ENCODE measurements around the gene GRHL1. TPM values are rescaled to one million over a fixed set of nuclear protein-coding genes. Genes with fewer than 3 reads are reported as not detected.
A peak's percentile ranks its signal among the peaks of the same experiment; 100 is the strongest.

GRHL1 gene
- total and polyA plus RNA-seq, 3 donors from 2014 or later, result 4.6 to 8.3 (median 8.0) TPM

DNA sequence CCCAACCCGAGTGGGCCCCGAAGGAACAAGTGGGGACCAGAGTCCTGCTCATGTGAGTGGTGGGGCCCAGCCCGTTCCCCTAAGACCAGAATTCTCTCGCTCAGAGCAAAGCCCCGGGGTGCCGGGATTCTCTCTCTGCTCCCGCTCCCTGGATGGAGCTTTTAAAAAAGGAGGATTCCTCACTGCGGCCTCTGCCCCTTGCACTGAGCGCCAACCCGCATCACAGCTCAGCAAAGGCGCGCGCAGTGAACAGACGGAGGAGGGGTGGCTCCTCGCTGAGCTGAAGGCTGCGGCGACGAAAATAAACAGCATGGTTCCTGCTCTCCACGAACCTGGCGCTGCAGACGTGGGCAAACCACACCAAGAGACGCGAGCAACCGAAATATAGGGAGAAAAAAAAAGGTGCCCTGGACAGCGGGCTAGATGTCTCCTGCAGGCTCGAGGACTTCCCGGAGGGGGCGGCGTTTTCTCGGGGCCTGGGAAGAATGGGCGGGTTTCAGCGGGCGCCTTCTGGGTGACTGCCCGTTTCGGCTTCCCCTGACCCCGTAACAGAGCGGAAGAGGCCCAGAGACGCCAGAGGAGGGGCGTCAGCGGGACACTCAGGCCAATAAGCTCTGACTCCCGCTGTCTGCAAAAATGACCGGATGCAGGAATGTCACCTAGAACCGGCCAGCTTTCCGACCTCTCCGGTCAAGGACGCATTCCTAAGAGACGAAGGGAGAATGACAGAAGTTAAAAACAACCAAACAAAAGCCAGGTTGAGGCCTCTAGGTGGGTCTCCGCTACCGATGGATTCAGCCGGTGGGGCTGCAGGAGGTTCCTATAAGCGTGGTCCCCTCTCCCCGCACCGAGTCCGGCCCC lies 91.0 kb downstream of the GRHL1 start:
- intact Hi-C loops (cut with DNase I; ENCODE audit: low total_unique reads), result loop anchor here (10.0 kb wide), 1 partner anchor 58 kb away; no protein-coding TSS in a partner anchor
- peaks cover 32% of the 10 kb centered on the region for H3K4me1 ChIP-seq
- H3K36me3 ChIP-seq (ENCODE audit: low read depth, missing control alignments), result no peaks in the 10 kb centered on the region
- peak; percentile 76 for DNase-seq
- TF ChIP-seq, protein P1, sequence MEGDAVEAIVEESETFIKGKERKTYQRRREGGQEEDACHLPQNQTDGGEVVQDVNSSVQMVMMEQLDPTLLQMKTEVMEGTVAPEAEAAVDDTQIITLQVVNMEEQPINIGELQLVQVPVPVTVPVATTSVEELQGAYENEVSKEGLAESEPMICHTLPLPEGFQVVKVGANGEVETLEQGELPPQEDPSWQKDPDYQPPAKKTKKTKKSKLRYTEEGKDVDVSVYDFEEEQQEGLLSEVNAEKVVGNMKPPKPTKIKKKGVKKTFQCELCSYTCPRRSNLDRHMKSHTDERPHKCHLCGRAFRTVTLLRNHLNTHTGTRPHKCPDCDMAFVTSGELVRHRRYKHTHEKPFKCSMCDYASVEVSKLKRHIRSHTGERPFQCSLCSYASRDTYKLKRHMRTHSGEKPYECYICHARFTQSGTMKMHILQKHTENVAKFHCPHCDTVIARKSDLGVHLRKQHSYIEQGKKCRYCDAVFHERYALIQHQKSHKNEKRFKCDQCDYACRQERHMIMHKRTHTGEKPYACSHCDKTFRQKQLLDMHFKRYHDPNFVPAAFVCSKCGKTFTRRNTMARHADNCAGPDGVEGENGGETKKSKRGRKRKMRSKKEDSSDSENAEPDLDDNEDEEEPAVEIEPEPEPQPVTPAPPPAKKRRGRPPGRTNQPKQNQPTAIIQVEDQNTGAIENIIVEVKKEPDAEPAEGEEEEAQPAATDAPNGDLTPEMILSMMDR (IDR thresholded peaks at IDR 0.05), result no peak
- no peak for TF ChIP-seq POLR2A (IDR thresholded peaks at IDR 0.05)
- no peaks in the 10 kb centered on the region for H3K27me3 ChIP-seq
- WGBS, 2 donors, result 13 to 17% methylated on average over 46 to 51 of the region's 54 CpGs
- H3K4me3 ChIP-seq, result peak overlapping the region; percentile 39 to 57
- H3K9me3 ChIP-seq, result no peaks in the 10 kb centered on the region
- H3K27ac ChIP-seq, result peak overlapping the region; percentile 68 to 90

DNA sequence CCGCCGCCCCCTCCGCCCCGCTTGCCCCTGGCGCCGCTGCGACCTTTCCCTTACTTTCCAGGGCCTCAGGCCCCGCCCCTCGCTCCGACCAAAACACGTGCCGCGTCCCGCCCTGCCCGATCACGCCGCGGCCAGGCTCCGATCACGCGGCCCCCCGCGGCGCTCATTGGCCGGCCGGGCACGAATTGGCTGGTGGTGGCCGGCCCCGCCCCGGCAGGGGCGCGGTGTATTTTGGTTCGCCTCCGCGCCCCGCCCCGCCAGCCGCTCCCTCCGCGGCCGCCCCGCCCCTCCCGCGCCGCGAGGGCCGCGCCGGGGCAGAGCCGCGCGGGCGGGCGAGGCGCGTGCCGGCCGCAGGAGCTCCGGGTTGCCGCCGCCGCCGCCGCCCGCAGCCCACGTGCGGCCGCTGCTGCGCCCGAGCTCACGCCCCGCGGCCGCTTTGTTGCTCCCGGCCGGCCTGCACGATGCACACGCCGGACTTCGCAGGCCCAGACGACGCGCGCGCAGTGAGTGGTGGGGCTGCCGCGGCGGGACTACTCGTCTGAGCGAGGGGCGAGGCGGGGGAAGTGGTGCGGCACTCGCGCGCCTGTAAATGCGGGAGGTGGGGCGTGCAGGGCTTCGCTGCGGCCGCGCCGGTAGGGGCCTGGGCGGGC lies 91.9 kb downstream of the GRHL1 start, which contains the start of gene KLF11:
Gene KLF11, plus strand, starts transcription at position 295 of the 650 bp plus-strand sequence. Its CDS starts 167 bp downstream, at position 462.
- peak; percentile 92 for DNase-seq
- Histone ChIP-seq H3K36me3 (ENCODE audit: low read depth, missing control alignments) (no peaks in the 10 kb centered on the region), H3K4me3 (peak within 1 kb of the TSS; percentile 69 to 72), H3K27me3 (no peaks in the 10 kb centered on the region), H3K4me1 (peaks cover 32% of the 10 kb centered on the region), H3K27ac (peak within 1 kb of the TSS; percentile 81 to 97), H3K9me3 (no peaks in the 10 kb centered on the region)
- 0% methylated on average over 51 of the region's 104 CpGs; no CpG with 5 or more reads in 1 of the 2 donors for WGBS, 2 donors
- TF ChIP-seq, protein P1 (IDR thresholded peaks at IDR 0.05), result no peak
- no peak for TF ChIP-seq POLR2A (IDR thresholded peaks at IDR 0.05)
- intact Hi-C loops (cut with DNase I; ENCODE audit: low total_unique reads), result loop anchor here (10.0 kb wide), 1 partner anchor 59 kb away; no protein-coding TSS in a partner anchor

DNA sequence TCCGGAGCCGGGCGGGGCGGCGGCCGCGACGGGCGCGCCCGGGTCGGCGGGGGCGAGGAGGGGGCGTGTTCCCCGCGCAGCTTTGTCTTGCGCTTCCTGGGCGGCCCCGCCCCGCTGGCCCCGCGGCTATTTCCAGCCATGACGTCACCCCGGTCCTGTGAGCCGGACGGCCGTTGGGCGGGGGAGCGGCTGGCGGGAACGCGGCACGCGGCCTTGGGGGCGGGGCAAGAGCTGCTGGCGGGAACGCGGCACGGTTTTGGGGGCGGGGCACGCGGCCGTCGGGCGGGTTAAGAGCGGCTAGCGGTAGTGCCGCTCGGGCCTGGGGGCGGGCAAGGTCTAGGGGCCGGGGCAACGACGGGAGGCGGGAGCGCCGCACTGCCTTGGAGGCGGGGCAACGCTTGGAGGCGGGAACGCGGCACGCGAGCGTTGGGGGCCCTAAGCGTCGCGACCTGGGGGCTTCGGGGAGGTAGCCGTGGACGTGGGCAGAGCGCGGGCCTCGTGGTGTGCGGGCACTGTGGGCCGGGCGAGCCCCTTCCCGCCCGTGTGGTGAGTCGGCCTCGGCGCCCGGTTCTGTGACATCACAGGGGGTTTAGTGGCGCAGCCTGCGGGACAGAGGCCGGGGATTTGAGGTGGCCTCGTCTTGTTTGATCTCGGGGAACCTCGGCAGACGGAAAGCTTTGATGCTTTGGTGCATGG lies 92.6 kb downstream of the GRHL1 start:
- intact Hi-C loops (cut with DNase I; ENCODE audit: low total_unique reads), result loop anchor here (10.0 kb wide), 1 partner anchor 59 kb away; no protein-coding TSS in a partner anchor
- no peaks in the 10 kb centered on the region for H3K27me3 ChIP-seq
- H3K4me1 ChIP-seq, result peaks cover 32% of the 10 kb centered on the region

More for the DNA sequence above, 92.6 kb downstream of the GRHL1 start:
- H3K9me3 ChIP-seq, result no peaks in the 10 kb centered on the region
- peak; percentile 96 for DNase-seq
- no peaks in the 10 kb centered on the region for H3K36me3 ChIP-seq (ENCODE audit: low read depth, missing control alignments)
- 7 to 8% methylated on average over 13 to 61 of the region's 90 CpGs for WGBS, 2 donors
- no peak for TF ChIP-seq POLR2A (IDR thresholded peaks at IDR 0.05)
- TF ChIP-seq, protein P1 (IDR thresholded peaks at IDR 0.05), result no peak
- peak overlapping the region; percentile 81 to 97 for H3K27ac ChIP-seq
- peak overlapping the region; percentile 69 to 72 for H3K4me3 ChIP-seq

Data from testis (tissue), 3 donors.